Measurements from ENCODE around the gene SLC18A3. TPM values are rescaled to one million over a fixed set of nuclear protein-coding genes. Genes with fewer than 3 reads are reported as not detected.

Gene SLC18A3
- polyA plus RNA-seq, 1 of the 3 experiments (the other 2 are of a cell fraction), result 1.7 TPM

DNA sequence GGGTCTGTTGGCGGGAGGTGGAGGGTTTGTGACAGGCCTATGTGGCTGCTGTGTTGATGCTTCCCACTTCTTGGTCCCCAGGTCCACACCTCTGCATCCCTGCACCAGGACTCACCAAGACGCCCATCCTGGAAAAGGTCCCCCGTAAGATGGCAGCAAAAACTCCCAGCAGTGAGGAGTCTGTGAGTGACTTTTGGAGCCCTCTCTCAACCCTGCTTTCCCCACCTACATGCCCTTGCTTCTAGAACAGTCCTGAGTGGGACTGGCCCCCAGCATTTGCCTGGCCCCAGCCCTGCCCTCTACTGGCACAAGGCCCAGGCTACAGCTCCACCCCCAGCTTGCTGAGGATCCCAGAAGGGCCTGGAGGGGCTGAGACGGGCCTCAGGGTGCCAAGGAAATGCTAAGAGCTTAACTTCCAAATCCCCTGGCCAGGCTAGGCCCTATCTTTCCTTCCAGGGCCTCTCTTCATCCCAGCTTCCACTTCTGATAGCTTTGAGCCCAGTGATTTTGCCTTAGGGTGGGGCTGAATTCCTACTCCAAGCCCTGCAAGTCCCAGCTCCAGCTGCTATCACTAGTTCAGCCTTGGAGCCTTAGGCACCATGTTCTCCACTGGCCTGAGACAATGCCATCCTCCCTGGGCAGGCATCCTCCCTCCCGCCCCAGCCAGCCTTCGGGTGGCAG is 6.5 kb downstream of the SLC18A3 start:
- 73% methylated on average over 5 of the region's 6 CpGs for WGBS (ENCODE audit: low lambda C conversion rate)
- no peaks in the 10 kb centered on the region for H3K36me3 ChIP-seq (replicated peaks in 1 of 2; ENCODE audit: control insufficient read depth in 1 of 2, insufficient read depth in 2 of 2, low read length in 1 of 2)
- ChIA-PET POLR2A (no interaction called here), CTCF (interaction anchor here (0.9 kb wide), 1 partner anchor 22 kb away, joined by 3 read pairs; no protein-coding TSS in a partner anchor)
- no peak for DNase-seq
- no peaks in the 10 kb centered on the region for H3K9me3 ChIP-seq
- TF ChIP-seq NFIC (IDR thresholded peaks at IDR 0.05; ENCODE audit: borderline replicate concordance), result no peak
- TF ChIP-seq, protein P1, sequence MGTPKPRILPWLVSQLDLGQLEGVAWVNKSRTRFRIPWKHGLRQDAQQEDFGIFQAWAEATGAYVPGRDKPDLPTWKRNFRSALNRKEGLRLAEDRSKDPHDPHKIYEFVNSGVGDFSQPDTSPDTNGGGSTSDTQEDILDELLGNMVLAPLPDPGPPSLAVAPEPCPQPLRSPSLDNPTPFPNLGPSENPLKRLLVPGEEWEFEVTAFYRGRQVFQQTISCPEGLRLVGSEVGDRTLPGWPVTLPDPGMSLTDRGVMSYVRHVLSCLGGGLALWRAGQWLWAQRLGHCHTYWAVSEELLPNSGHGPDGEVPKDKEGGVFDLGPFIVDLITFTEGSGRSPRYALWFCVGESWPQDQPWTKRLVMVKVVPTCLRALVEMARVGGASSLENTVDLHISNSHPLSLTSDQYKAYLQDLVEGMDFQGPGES (IDR thresholded peaks at IDR 0.05; ENCODE audit: low read depth, low read length), result no peak
- peaks cover 0 to 51% of the 10 kb centered on the region in 2 experiments; a peak in 1 of 4 replicates for H3K4me1 ChIP-seq (ENCODE audit: control insufficient read depth in 1 of 2, insufficient read depth in 2 of 2, low read depth in 1 of 2, low read length in 1 of 2)
- no peak overlapping the region for H3K9ac ChIP-seq
- H2AFZ ChIP-seq (ENCODE audit: low read depth), result no peak overlapping the region
- no peaks in the 10 kb centered on the region for H3K9me2 ChIP-seq
- H4K20me1 ChIP-seq (ENCODE audit: insufficient read depth), result no peaks in the 10 kb centered on the region
- H3K27me3 ChIP-seq (ENCODE audit: insufficient read depth), result no peaks in the 10 kb centered on the region
- H3K79me2 ChIP-seq (ENCODE audit: insufficient read depth), result no peaks in the 10 kb centered on the region
- H3K4me3 ChIP-seq (ENCODE audit: low read depth in 2 of 2, low read length in 1 of 2), result no peak overlapping the region
- no peaks in the 10 kb centered on the region for H3F3A ChIP-seq (replicated peaks; ENCODE audit: insufficient read depth)
- no peak overlapping the region for H3K27ac ChIP-seq (ENCODE audit: low read depth in 2 of 2, low read length in 1 of 2)
- no peak overlapping the region for H3K4me2 ChIP-seq

DNA sequence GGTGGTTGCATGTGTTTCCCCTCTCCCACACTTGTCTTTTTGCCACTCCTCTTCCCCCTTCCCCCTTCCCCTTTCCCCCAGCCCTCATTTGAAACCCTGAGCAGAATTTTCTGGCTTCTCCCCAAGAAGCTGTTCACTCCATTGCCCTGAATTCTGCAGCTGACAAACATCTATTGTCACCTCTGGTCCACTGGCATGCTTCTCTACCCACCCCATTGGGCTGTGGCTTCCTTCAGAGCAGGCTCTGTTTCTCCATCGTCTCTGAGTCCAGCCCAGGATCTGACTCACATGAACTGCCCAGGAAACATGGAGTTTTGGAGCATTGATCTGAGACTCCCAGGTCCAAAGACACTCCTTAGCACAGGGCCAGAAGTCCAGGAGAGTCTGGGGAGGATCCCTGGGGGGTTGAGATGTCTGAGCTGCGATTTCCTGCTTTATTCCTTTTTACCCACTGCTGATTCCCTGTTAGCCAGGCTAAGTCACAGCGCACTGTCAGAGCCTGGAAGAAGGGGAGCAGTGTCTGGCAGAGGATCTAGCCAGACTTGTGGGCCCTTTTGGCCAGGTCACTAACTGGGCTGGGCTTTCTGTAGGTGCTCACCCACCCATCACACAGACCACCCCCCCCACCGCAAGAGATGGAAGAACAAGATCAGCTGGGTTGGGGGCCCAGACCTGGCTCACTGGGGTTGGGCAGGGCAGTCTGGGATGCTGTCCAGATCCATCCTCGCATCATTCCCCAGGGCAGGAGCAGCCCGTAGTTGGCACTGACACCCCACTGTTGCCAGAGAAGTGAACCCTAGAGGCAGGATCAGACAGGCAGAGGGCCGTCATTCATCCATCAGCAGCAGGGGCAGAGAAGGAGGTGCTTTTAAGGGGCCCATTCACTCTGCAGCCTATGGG is 7.3 kb downstream of the SLC18A3 start:
- CTCF ChIA-PET, result interaction anchor here (0.9 to 1.0 kb wide), 3 partner anchors 22 to 48 kb away, joined by 3 read pairs; no protein-coding TSS in a partner anchor
- H3K4me1 ChIP-seq (ENCODE audit: control insufficient read depth in 1 of 2, insufficient read depth in 2 of 2, low read depth in 1 of 2, low read length in 1 of 2), result peaks cover 0 to 55% of the 10 kb centered on the region in 2 experiments; a peak in 1 of 4 replicates
- TF ChIP-seq, protein P2, sequence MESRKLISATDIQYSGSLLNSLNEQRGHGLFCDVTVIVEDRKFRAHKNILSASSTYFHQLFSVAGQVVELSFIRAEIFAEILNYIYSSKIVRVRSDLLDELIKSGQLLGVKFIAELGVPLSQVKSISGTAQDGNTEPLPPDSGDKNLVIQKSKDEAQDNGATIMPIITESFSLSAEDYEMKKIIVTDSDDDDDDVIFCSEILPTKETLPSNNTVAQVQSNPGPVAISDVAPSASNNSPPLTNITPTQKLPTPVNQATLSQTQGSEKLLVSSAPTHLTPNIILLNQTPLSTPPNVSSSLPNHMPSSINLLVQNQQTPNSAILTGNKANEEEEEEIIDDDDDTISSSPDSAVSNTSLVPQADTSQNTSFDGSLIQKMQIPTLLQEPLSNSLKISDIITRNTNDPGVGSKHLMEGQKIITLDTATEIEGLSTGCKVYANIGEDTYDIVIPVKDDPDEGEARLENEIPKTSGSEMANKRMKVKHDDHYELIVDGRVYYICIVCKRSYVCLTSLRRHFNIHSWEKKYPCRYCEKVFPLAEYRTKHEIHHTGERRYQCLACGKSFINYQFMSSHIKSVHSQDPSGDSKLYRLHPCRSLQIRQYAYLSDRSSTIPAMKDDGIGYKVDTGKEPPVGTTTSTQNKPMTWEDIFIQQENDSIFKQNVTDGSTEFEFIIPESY (IDR thresholded peaks at IDR 0.05; ENCODE audit: borderline replicate concordance, low read depth), result no peak
- TF ChIP-seq GATA2 (CRISPR knock-in tag; IDR thresholded peaks at IDR 0.05) (peak; percentile 43; the same call in 1 of the 2 replicates), FOXJ3 (CRISPR knock-in tag; IDR thresholded peaks at IDR 0.05) (no peak)
- TF ChIP-seq, protein P3, sequence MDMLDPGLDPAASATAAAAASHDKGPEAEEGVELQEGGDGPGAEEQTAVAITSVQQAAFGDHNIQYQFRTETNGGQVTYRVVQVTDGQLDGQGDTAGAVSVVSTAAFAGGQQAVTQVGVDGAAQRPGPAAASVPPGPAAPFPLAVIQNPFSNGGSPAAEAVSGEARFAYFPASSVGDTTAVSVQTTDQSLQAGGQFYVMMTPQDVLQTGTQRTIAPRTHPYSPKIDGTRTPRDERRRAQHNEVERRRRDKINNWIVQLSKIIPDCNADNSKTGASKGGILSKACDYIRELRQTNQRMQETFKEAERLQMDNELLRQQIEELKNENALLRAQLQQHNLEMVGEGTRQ (IDR thresholded peaks at IDR 0.05; ENCODE audit: borderline replicate concordance, low read depth, low read length), result no peak
- TF ChIP-seq, protein P1 (IDR thresholded peaks at IDR 0.05; ENCODE audit: low read depth, low read length), result no peak
- peak; percentile 73 for DNase-seq
- no peak overlapping the region for H3K4me2 ChIP-seq
- POLR2A ChIA-PET, result no interaction called here
- H3K27me3 ChIP-seq (ENCODE audit: insufficient read depth), result no peaks in the 10 kb centered on the region
- no peak overlapping the region for H3K9ac ChIP-seq
- H4K20me1 ChIP-seq (ENCODE audit: insufficient read depth), result no peaks in the 10 kb centered on the region
- no peaks in the 10 kb centered on the region for H3K79me2 ChIP-seq (ENCODE audit: insufficient read depth)
- H3F3A ChIP-seq (replicated peaks; ENCODE audit: insufficient read depth), result no peaks in the 10 kb centered on the region
- H2AFZ ChIP-seq (ENCODE audit: low read depth), result no peak overlapping the region
- H3K36me3 ChIP-seq (replicated peaks in 1 of 2; ENCODE audit: control insufficient read depth in 1 of 2, insufficient read depth in 2 of 2, low read length in 1 of 2), result no peaks in the 10 kb centered on the region
- no peaks in the 10 kb centered on the region for H3K9me2 ChIP-seq
- 44% methylated on average over 5 of the region's 7 CpGs for WGBS (ENCODE audit: low lambda C conversion rate)
- no peaks in the 10 kb centered on the region for H3K9me3 ChIP-seq
- H3K4me3 ChIP-seq (ENCODE audit: low read depth in 2 of 2, low read length in 1 of 2), result no peak overlapping the region
- H3K27ac ChIP-seq (ENCODE audit: low read depth in 2 of 2, low read length in 1 of 2), result no peak overlapping the region; a peak in 1 of 4 replicates
